Endothelial cell of umbilical vein (primary cell): ENCODE measurements around the gene LIG3. TPM values are rescaled to one million over a fixed set of nuclear protein-coding genes. Genes with fewer than 3 reads are reported as not detected.

Source experiments
- BruUV-seq: library from RNA; stranded (reverse); fragments of 400-500 nt; replicated peaks from 2 replicates; lab custom pipeline; 2021; lab: Mats Ljungman, UMichigan
- CTCF ChIA-PET: fragments of 300-600, 350-600 bp; sonication (Branson Sonifier 250); formaldehyde crosslinking; loops from one replicate; lab custom pipeline; 2021; ENCODE audit warnings: antibody characterized with exemption, inconsistent platforms; lab: Charles Lee
- POLR2A ChIA-PET: fragments of 300-600, 350-600 bp; sonication (Branson Sonifier 250); formaldehyde crosslinking; loops from one replicate; lab custom pipeline; 2021; ENCODE audit warnings: antibody characterized with exemption, inconsistent platforms; lab: Charles Lee
- DNase-seq: peaks from one replicate; pipeline ENCODE4 v3.0.0-alpha.2; 2011; ENCODE audit warnings: low read depth, low spot score
- FAIRE-seq: peaks from 2 replicates; lab custom pipeline; 2011; peaks lifted over from hg19 to GRCh38; lab: Jason Lieb, UNC
- H2AFZ ChIP-seq: 2 replicates; pipeline ENCODE4 v1.6.0; 2012; ENCODE audit warnings: low read depth, low read length, control low read depth, inconsistent platforms
- H3K27ac ChIP-seq: 2 replicates; pipeline ENCODE4 v1.5.1; 2011; ENCODE audit warnings: low read depth, mild to moderate bottlenecking, control low read depth, low read length, moderate library complexity; ENCODE audit not compliant: insufficient read depth
- H3K27me3 ChIP-seq, 2 experiments: 2 replicates each; pipeline versions ENCODE4 v1.6.0 to v1.6.1; 2011; ENCODE audit warnings: low read length in 2 of 2, mixed read lengths in 1 of 2; ENCODE audit not compliant: control insufficient read depth in 2 of 2, insufficient read depth in 2 of 2
- H3K36me3 ChIP-seq, 2 experiments: 2 replicates in 1 of 2; 3 replicates in 1 of 2; pipeline ENCODE4 v1.5.1; 2011; ENCODE audit warnings: low read length in 2 of 2, mild to moderate bottlenecking in 1 of 2, moderate library complexity in 1 of 2; ENCODE audit not compliant: control insufficient read depth in 2 of 2, insufficient read depth in 2 of 2; ENCODE audit errors: extremely low read depth in 1 of 2
- H3K4me1 ChIP-seq: 3 replicates; pipeline ENCODE4 v1.5.1; 2011; ENCODE audit warnings: mild to moderate bottlenecking, low read length; ENCODE audit not compliant: control insufficient read depth, insufficient read depth; ENCODE audit errors: extremely low read depth
- H3K4me2 ChIP-seq: 2 replicates; pipeline ENCODE4 v1.6.1; 2011; ENCODE audit warnings: low read length, control low read depth, mixed read lengths; ENCODE audit not compliant: insufficient read depth
- H3K4me3 ChIP-seq, 3 experiments: fragments of 200-600 bp in 1 of 3; sonication (generic), shearing (Covaris generic) in 1 of 3; replicated peaks in 1 of 3; 2 replicates each; pipeline ENCODE4 v1.5.1; 2011 to 2016; ENCODE audit warnings: control low read depth in 3 of 3, low read length in 3 of 3, mild to moderate bottlenecking in 2 of 3, inconsistent platforms in 1 of 3, low read depth in 1 of 3, moderate library complexity in 1 of 3; ENCODE audit not compliant: insufficient read depth in 1 of 3
- H3K79me2 ChIP-seq: 2 replicates; pipeline ENCODE4 v1.6.0; 2012; ENCODE audit warnings: low read length, inconsistent platforms; ENCODE audit not compliant: control insufficient read depth, insufficient read depth
- H3K9ac ChIP-seq: replicated peaks from 2 replicates; pipeline ENCODE3; 2011; ENCODE audit warnings: low read length, control low read depth; ENCODE audit not compliant: insufficient read depth; ENCODE audit errors: extremely low read depth
- H3K9me1 ChIP-seq: replicated peaks from 3 replicates; pipeline ENCODE4 v1.6.0; 2011; ENCODE audit warnings: mild to moderate bottlenecking, low read length; ENCODE audit not compliant: control insufficient read depth, insufficient read depth; ENCODE audit errors: extremely low read depth
- H3K9me3 ChIP-seq: replicated peaks from 2 replicates; pipeline ENCODE4 v1.5.1; 2012; ENCODE audit warnings: low read length, inconsistent platforms; ENCODE audit not compliant: control insufficient read depth, insufficient read depth
- H4K20me1 ChIP-seq: replicated peaks from 2 replicates; pipeline ENCODE3; 2011; ENCODE audit warnings: mild to moderate bottlenecking, low read length; ENCODE audit not compliant: control insufficient read depth, insufficient read depth; ENCODE audit errors: extremely low read depth
- EZH2 ChIP-seq: IDR thresholded peaks from 2 replicates; pipeline ENCODE4 v1.6.1; 2012; ENCODE audit warnings: borderline replicate concordance, low read depth, mild to moderate bottlenecking, moderate library complexity, low read length, inconsistent platforms; ENCODE audit not compliant: severe bottlenecking
- FOS ChIP-seq: IDR thresholded peaks from 2 replicates; pipeline ENCODE4 v1.6.1; 2011; ENCODE audit warnings: mild to moderate bottlenecking, low read length, moderate library complexity, borderline replicate concordance; ENCODE audit not compliant: insufficient read depth
- GATA2 ChIP-seq: IDR thresholded peaks from 2 replicates; pipeline ENCODE4 v1.7.0; 2011; ENCODE audit warnings: low read depth, mild to moderate bottlenecking, moderate library complexity, mixed read lengths, low read length; ENCODE audit not compliant: insufficient read length, insufficient read depth
- JUN ChIP-seq: IDR thresholded peaks from 2 replicates; pipeline ENCODE4 v1.6.1; 2011; ENCODE audit warnings: borderline replicate concordance, low read depth; ENCODE audit not compliant: insufficient read length, insufficient read depth
- MAX ChIP-seq: IDR thresholded peaks from 2 replicates; pipeline ENCODE4 v1.6.1; 2011; ENCODE audit not compliant: insufficient read depth, insufficient read length
- MYC ChIP-seq: IDR thresholded peaks from one replicate; pipeline ENCODE4 v1.6.1; 2011; ENCODE audit warnings: mild to moderate bottlenecking, low read depth, low read length
- POLR2A ChIP-seq: IDR thresholded peaks from 2 replicates; pipeline ENCODE4 v1.6.1; 2012; ENCODE audit warnings: low read depth, mild to moderate bottlenecking, control low read depth, low read length
- POLR2AphosphoS5 ChIP-seq: IDR thresholded peaks from 2 replicates; pipeline ENCODE4 v1.6.1; 2012; ENCODE audit warnings: low read depth, mild to moderate bottlenecking, control low read depth, low read length, moderate library complexity; ENCODE audit not compliant: insufficient read depth
- dilution Hi-C: fragments of 300-500 bp; cut with MboI; formaldehyde crosslinking; loops from one replicate; pipeline ENCODE4 v1.15.0; 2019; ENCODE audit warnings: low sequenced_read_pairs; ENCODE audit not compliant: extremely low pct_ligation_motif_present
- intact Hi-C: fragments of 100-400 bp; cut with micrococcal nuclease; formaldehyde crosslinking; loops from one replicate; pipeline ENCODE4 v1.10.0; 2022
- polyA plus RNA-seq, 4 experiments: library from polyadenylated mRNA; depleted of rRNA in 3 of 4; stranded (reverse) in 3 of 4; unstranded in 1 of 4; fragments of >200 nt; gene quantifications; 2 replicates each; pipeline versions ENCODE4 v1.2.1 to v1.2.3, GENCODE V29; 2011 to 2012; ENCODE audit warnings: missing spikeins in 1 of 4
- total RNA-seq: library from RNA; stranded (reverse); gene quantifications from 2 replicates; pipeline ENCODE4 v1.2.3, GENCODE V29; 2021
- TF ChIP-seq, protein P1 (sequence below), 2 donors: IDR thresholded peaks; 1 replicate in 1 of 2; 2 replicates in 1 of 2; pipeline ENCODE4 v1.5.1; 2011; ENCODE audit warnings: low read length in 2 of 2, mild to moderate bottlenecking in 2 of 2, moderate library complexity in 2 of 2, control low read depth in 1 of 2, inconsistent platforms in 1 of 2, low read depth in 1 of 2; ENCODE audit not compliant: insufficient read depth in 1 of 2; ENCODE audit errors: extremely low read depth in 1 of 2

Gene LIG3
- total and polyA plus RNA-seq, 2 donors (not counting 3 experiments of a cell fraction or from before 2014, with no cell fraction given): 25.8 to 35.3 TPM

GRCh38 chr17:35056013-35056412 lies 75.7 kb downstream of the LIG3 start:
- no peaks in the 10 kb centered on the region for H3K9me3 ChIP-seq
- H3K36me3 ChIP-seq: no peaks in the 10 kb centered on the region
- intact Hi-C loops: no loop called here
- no peak overlapping the region for H3K4me3 ChIP-seq
- H3K9me1 ChIP-seq: no peaks in the 10 kb centered on the region
- no peaks in the 10 kb centered on the region for H4K20me1 ChIP-seq
- POLR2A ChIA-PET: no interaction called here
- H3K4me2 ChIP-seq: no peak overlapping the region
- H3K9ac ChIP-seq: no peak overlapping the region
- dilution Hi-C loops: no loop called here
- H3K27me3 ChIP-seq: no peaks in the 10 kb centered on the region
- no TSS peak for BruUV-seq
- no peaks in the 10 kb centered on the region for H3K79me2 ChIP-seq
- CTCF ChIA-PET: interaction anchor here (0.8 kb wide), 1 partner anchor 8 kb away, joined by 3 read pairs; the partner anchor contains the start of gene RFFL
- no peak overlapping the region for H2AFZ ChIP-seq
- H3K27ac ChIP-seq: no peak overlapping the region
- TF ChIP-seq MYC (no peak), POLR2A (no peak), GATA2 (no peak), JUN (no peak), POLR2AphosphoS5 (no peak), FOS (no peak), EZH2 (no peak), MAX (no peak)
- TF ChIP-seq, protein P1, sequence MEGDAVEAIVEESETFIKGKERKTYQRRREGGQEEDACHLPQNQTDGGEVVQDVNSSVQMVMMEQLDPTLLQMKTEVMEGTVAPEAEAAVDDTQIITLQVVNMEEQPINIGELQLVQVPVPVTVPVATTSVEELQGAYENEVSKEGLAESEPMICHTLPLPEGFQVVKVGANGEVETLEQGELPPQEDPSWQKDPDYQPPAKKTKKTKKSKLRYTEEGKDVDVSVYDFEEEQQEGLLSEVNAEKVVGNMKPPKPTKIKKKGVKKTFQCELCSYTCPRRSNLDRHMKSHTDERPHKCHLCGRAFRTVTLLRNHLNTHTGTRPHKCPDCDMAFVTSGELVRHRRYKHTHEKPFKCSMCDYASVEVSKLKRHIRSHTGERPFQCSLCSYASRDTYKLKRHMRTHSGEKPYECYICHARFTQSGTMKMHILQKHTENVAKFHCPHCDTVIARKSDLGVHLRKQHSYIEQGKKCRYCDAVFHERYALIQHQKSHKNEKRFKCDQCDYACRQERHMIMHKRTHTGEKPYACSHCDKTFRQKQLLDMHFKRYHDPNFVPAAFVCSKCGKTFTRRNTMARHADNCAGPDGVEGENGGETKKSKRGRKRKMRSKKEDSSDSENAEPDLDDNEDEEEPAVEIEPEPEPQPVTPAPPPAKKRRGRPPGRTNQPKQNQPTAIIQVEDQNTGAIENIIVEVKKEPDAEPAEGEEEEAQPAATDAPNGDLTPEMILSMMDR (IDR thresholded peaks at IDR 0.05; ENCODE audit: extremely low read depth in 1 of 2, insufficient read depth in 1 of 2, low read depth in 1 of 2, low read length in 2 of 2): no peak
- DNase-seq (no peak), FAIRE-seq (no peak)
- peaks cover 9% of the 10 kb centered on the region for H3K4me1 ChIP-seq
